SJSA1 (cell line): ENCODE measurements around the gene ENOX2. TPM values are rescaled to one million over a fixed set of nuclear protein-coding genes. Genes with fewer than 3 reads are reported as not detected.
A peak's percentile ranks its signal among the peaks of the same experiment; 100 is the strongest.

Experiments used
- DNase-seq, 2 experiments: peaks; one replicate each; pipeline ENCODE4 v3.0.0-alpha.2; 2015 to 2020; ENCODE audit warnings: low spot score in 2 of 2, low read depth in 1 of 2
- H3K27ac ChIP-seq: fragments of 250-450 bp; sonication (Bioruptor Pico); 2 replicates; pipeline ENCODE4 v1.5.1; 2020; ENCODE audit warnings: mild to moderate bottlenecking, moderate library complexity
- H3K27me3 ChIP-seq: fragments of 250-450 bp; sonication (Bioruptor Pico); replicated peaks from 2 replicates; pipeline ENCODE4 v1.5.1; 2020; ENCODE audit warnings: mild to moderate bottlenecking, moderate library complexity
- H3K36me3 ChIP-seq: fragments of 250-450 bp; sonication (Bioruptor Pico); 2 replicates; pipeline ENCODE4 v1.5.1; 2020; ENCODE audit warnings: mild to moderate bottlenecking
- H3K4me1 ChIP-seq: fragments of 250-450 bp; sonication (Bioruptor Pico); replicated peaks from 2 replicates; pipeline ENCODE4 v1.6.1; 2021; ENCODE audit warnings: mild to moderate bottlenecking
- H3K4me3 ChIP-seq: fragments of 250-450 bp; sonication (Bioruptor Pico); 2 replicates; pipeline ENCODE4 v1.5.1; 2020; ENCODE audit warnings: mild to moderate bottlenecking
- H3K9me3 ChIP-seq: fragments of 250-450 bp; sonication (Bioruptor Pico); replicated peaks from 2 replicates; pipeline ENCODE4 v1.5.1; 2020; ENCODE audit warnings: mild to moderate bottlenecking
- total RNA-seq: library from RNA; depleted of rRNA; stranded (reverse); fragments of >200 nt; shearing (Covaris generic); gene quantifications from 2 replicates; pipeline ENCODE4 v1.2.3, GENCODE V29; 2014

Gene ENOX2
- total RNA-seq, 1 experiment from 2014 or later = 12.5 TPM

DNA sequence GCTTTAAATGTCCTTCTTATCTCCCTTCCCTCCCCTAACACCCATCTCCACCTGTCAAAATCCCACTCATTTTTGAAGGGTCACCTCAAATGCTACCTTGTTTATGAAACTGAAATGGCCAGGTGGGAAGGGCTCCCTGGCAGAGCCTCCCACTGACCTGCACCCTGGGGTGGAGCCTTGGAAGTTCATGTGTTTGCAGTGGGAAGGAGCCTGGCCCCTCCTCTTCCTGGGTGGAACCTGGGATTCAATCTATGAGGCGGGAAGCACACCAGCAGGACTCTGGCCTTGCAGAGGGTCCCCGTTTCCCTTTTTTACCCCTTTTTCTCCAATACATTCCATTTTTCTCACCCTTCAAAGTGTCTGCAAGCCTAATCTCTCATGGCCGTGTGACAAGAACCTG, 197.4 kb downstream of the ENOX2 start:
- Histone ChIP-seq H3K4me3 (no peak overlapping the region), H3K4me1 (peaks cover 26% of the 10 kb centered on the region), H3K27ac (no peak overlapping the region), H3K27me3 (no peaks in the 10 kb centered on the region), H3K9me3 (no peaks in the 10 kb centered on the region), H3K36me3 (no peaks in the 10 kb centered on the region)
- DNase-seq = no peak

DNA sequence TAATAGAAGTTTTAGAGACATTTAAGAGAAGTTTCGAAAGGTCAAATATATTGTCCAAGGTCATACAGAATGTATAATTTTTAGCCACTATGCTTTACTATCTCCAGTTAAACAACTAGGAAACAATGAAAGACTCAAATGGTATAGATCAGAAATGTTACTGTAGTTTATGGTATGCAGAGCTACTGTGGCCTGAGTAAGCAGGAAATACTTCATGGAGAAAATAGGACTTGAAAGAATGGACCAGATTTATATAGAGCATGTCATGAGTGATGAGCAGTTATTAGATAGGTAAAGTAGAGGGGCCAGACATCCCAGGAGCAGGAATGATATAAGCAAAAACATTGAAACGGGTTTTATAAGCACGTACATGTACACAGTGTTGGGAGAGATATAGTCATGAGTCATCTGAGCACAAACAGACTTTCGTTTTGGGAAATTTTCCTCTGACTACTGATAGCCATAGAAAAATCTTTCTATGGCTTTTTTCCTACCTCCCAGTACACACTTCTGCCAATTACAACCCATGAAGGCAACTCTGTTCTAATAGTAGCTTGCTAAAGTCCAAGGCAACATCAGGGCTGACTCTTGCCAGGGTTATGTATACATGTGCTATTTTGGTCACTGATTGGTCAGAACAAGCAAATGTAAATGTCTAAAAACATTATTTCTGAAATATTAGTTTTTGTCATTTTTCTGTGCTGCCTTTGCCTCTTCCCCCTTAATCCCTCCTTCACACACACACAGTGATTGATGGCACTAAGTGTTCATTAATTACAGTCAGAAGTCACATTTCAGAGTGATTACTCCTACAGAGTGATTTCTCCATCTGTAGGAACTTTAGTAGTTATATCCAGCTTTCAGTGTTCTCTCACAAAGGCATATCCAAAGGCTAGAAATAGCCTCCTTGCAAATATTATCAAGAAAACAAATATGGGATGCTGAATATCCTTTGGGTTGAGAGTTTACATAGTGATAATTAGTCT, 198.7 kb downstream of the ENOX2 start:
- peak overlapping the region; percentile 54 for H3K27ac ChIP-seq
- H3K4me1 ChIP-seq = peaks cover 26% of the 10 kb centered on the region
- H3K4me3 ChIP-seq = no peak overlapping the region
- peak in 1 of 2 experiments; percentile 31 for DNase-seq
- H3K27me3 ChIP-seq = no peaks in the 10 kb centered on the region
- no peaks in the 10 kb centered on the region for H3K9me3 ChIP-seq
- H3K36me3 ChIP-seq = no peaks in the 10 kb centered on the region

DNA sequence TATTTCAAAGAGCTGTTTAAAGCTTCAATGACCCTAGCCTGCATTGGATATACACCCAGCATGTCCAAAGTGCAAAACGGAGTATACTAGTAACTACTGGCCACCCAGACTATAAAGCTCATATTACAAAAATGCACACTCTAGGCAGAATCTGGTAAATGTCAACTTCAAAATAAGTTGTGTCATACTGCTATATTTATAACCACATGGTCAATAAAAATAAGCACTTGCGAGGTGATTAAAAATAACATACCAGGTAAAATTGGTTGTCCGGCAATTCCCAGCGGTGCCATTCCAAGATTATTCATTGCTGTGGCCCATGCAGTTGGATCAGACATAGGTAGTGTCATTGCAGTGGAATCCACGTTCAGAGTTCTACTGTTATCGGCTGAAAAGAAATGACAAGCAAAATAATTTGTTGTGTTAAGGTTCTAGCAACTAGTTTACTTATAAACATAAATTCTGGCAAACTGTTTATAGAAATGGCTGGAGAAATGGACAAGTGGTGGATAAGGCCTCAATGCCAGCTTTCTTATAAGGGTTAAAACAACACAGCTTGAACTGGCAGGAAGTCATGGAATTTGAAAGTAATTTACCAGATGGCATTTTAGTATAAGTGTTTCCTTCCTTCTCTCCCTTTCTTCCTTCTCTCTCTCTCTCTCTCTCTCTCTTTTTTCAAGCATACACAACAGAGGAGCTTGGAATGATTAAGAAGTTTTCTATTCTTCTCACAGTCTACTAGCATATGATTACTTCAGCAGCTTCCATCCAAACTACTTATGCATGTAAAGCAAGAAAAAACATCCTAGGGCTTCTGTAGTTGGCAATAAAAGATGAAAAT, 199.9 kb downstream of the ENOX2 start:
- Histone ChIP-seq H3K4me3 (no peak overlapping the region), H3K27ac (peak overlapping the region; percentile 54), H3K27me3 (no peaks in the 10 kb centered on the region), H3K9me3 (no peaks in the 10 kb centered on the region), H3K36me3 (no peaks in the 10 kb centered on the region), H3K4me1 (peaks cover 26% of the 10 kb centered on the region)
- peak in 1 of 2 experiments; percentile 38 for DNase-seq

DNA sequence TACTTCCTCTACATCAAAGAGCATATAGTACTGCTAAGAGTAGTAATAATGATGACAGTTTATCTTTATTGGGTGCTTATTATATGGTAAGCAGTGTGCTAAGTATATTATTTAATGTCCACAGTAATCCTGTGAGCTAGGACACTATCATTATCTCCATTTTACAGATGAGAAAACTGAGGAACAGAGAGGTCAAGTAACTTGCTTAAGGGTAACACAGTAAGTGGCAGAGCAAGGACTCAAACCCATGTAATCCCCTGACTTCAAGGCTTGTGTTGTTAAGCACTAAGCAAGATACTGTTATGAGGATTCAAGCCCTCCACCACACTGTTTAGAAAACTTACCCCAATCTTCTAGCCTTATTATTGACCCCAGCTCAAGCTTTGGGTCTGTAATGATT, 202.4 kb downstream of the ENOX2 start:
- no peak overlapping the region for H3K4me3 ChIP-seq
- no peaks in the 10 kb centered on the region for H3K9me3 ChIP-seq
- no peaks in the 10 kb centered on the region for H3K27me3 ChIP-seq
- peaks cover 26% of the 10 kb centered on the region for H3K4me1 ChIP-seq
- H3K27ac ChIP-seq = no peak overlapping the region
- H3K36me3 ChIP-seq = no peaks in the 10 kb centered on the region
- no peak for DNase-seq

DNA sequence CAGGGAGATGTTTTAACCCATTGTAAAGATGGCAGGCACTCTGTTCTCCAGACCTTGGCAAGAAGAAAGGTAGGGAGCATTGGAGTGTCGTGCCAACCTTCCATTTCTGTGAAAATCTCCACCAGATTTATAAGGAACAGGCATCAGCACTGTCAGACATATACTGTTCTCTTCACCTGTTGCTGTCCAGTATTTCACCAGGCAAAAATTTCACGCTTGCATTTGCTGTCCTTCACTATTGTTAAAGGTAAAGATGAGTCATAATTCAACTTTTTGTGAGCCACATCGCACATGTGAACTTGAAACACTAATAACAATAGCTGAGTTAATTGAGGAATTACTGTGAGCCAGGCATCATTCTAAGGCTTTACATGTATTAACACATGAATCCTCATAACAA, 203.4 kb downstream of the ENOX2 start:
- Histone ChIP-seq H3K9me3 (no peaks in the 10 kb centered on the region), H3K27ac (no peak overlapping the region), H3K4me3 (no peak overlapping the region), H3K27me3 (no peaks in the 10 kb centered on the region), H3K36me3 (no peaks in the 10 kb centered on the region), H3K4me1 (peaks cover 23% of the 10 kb centered on the region)
- DNase-seq = no peak

DNA sequence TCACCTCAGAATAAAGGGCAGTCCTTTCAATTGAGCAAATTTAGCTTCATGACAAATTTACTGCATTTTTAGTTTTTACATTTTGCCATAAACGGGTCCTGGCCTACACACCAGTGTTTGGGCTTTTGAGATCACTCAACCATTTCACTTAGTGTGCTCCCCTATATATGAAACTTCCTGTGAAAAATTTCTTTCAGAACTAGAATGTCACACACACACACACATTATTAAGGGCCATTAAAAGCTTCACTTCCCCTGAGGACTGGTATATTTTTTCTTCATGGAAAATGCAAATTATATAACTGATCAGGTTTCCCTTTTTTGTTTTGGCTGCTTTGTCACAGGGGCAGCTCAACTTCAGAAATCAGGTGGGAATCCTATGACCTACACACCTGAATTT, 206.5 kb downstream of the ENOX2 start:
- DNase-seq = no peak
- Histone ChIP-seq H3K36me3 (no peaks in the 10 kb centered on the region), H3K27ac (no peak overlapping the region), H3K4me3 (no peak overlapping the region), H3K9me3 (no peaks in the 10 kb centered on the region), H3K4me1 (no peaks in the 10 kb centered on the region), H3K27me3 (no peaks in the 10 kb centered on the region)

DNA sequence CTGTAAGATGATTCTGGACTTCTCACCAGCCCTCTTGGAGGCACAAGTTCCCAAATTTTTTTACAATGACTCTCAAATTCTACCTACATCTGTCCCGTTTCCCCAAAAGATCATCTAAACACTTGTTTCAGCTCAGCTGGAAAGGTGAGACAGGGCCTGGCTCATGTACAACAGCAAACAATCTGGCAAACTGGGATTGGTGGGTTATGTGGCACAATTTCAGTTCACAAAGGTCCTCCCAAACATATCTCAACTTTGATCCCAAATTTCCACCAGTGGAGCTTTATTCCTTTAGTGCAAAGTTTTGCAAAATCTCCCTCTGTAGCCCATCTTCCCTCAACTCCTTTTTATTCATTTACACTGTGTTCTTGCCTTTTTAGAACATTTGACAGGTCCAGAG, 207.1 kb downstream of the ENOX2 start:
- H3K9me3 ChIP-seq = no peaks in the 10 kb centered on the region
- H3K27me3 ChIP-seq = no peaks in the 10 kb centered on the region
- no peak overlapping the region for H3K27ac ChIP-seq
- H3K4me3 ChIP-seq = no peak overlapping the region
- no peaks in the 10 kb centered on the region for H3K36me3 ChIP-seq
- no peaks in the 10 kb centered on the region for H3K4me1 ChIP-seq
- no peak for DNase-seq

DNA sequence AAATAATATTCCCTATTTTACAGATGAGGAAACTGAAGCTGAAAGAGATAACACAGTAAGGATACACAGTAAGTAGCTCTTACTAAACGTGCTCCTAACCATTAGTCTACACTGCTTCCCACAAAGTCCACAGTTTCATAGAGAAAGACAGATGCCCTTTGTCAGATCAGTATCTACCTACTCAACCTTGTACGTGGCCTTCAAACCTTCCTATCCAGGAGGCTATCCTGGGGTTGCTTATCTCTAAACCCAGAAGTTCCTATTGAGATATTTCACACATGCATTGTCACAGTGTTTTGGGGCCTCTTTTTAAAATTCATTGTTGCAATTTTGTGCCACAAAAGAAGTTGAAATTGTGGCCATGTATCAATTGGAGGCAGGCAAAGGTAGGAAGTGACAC, 208.0 kb downstream of the ENOX2 start:
- DNase-seq = no peak
- H3K36me3 ChIP-seq = no peaks in the 10 kb centered on the region
- no peaks in the 10 kb centered on the region for H3K9me3 ChIP-seq
- H3K27me3 ChIP-seq = no peaks in the 10 kb centered on the region
- no peak overlapping the region for H3K27ac ChIP-seq
- no peak overlapping the region for H3K4me3 ChIP-seq
- no peaks in the 10 kb centered on the region for H3K4me1 ChIP-seq

DNA sequence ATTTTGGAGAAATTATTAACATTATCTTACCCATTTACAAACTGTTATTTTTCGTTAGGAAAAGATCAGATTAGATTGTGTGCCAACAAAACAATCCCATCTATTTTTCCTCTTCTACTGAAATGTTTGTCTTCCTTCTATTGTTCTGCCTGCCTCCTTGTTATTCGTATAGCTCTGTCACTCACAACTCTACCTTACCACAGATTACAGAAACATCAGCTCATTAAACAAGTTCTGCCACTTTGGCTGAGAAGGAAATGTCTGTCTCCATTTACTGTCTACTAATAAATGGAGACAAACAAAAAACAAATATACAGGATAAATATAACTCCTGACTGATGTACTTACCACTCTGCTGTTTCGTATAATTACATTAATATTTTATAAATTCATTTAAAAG, 211.4 kb downstream of the ENOX2 start:
- Histone ChIP-seq H3K36me3 (no peaks in the 10 kb centered on the region), H3K4me1 (no peaks in the 10 kb centered on the region), H3K4me3 (no peak overlapping the region), H3K27me3 (no peaks in the 10 kb centered on the region), H3K27ac (no peak overlapping the region), H3K9me3 (no peaks in the 10 kb centered on the region)
- DNase-seq = no peak

DNA sequence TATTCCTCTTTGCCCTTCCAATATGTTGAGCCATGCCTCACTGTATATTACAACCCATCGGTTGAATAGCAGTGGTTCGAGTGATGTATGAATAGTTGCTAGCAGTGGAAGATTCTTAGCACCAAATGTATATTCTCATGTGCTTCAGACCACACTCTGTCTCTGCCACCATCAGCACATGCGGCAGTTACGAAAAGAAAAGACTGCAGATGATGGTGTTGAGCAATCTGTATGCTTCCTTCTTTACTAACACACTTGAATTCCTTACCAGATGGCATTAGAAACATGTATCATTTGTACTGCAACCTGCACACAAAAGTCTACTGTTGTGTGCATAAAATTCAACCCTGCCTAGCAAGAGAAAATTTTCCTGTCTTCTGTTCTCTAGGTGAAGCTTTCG, 214.6 kb downstream of the ENOX2 start:
- no peak overlapping the region for H3K4me3 ChIP-seq
- no peak overlapping the region for H3K27ac ChIP-seq
- H3K9me3 ChIP-seq = no peaks in the 10 kb centered on the region
- H3K27me3 ChIP-seq = no peaks in the 10 kb centered on the region
- no peak for DNase-seq
- no peaks in the 10 kb centered on the region for H3K36me3 ChIP-seq
- H3K4me1 ChIP-seq = peaks cover under 1% of the 10 kb centered on the region

DNA sequence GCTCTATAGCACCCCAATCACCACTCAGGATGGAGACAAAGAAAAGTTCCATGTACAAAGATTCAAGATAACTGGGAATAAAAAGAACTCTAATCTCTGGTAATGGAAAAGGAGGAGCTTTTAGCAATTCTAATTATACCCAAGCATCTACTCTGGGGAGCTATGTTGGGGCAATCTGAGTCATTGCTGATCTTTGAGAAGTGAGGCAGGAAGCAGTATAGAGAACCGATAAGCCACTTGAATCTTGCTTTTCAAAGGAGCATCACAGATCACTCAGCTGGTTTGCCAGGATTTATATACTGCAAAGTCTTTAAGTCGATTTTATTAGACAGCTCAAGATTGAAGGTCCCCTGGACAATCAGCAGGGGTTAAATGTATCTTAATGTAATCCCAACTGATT, 220.0 kb downstream of the ENOX2 start:
- H3K27ac ChIP-seq = peak overlapping the region; percentile 76
- no peak for DNase-seq

DNA sequence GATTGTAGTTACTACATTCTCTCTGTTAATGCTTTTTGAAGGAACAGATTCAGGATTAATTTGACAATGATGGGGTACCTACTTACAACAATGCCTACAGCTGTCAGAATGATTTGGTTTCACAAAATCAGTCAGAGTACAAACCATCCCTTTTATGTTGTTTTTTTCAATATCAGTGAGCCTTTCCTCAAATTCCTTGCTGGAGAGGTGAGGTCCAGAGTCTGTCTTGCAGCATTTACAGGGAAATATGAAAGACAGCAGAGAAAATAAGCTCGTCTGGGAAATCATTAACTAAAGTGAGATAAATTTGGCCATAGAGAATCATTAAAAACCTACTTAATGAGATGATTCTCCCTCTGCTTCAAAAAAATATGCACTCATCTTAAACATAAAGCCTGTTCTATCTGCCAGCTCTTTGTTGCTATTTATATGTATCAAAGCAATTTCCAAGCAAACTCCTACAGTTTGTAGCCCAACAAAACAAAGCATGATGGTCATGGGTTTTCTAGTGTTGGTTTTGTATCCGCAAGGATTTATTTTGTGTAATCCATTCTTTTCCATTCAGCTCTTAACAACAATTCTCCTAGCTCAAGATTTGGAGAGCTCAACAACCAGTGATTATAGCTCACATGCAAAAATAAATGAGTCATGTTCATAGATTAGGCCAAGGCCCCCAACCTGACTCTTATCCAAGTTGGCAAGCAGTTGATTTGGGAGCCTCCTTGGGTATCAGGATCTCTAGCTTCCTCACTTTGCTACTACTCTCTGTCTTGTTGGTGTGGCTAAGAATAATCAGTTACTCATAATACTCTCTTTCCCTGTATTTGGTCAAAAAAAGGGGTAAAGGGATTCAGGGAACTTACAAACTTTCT, 222.6 kb downstream of the ENOX2 start:
- Histone ChIP-seq H3K36me3 (no peaks in the 10 kb centered on the region), H3K27me3 (no peaks in the 10 kb centered on the region), H3K9me3 (no peaks in the 10 kb centered on the region), H3K27ac (no peak overlapping the region), H3K4me1 (peaks cover 16% of the 10 kb centered on the region), H3K4me3 (no peak overlapping the region)
- DNase-seq = no peak

More for the DNA sequence above, 220.0 kb downstream of the ENOX2 start:
- peaks cover 16% of the 10 kb centered on the region for H3K4me1 ChIP-seq
- H3K27me3 ChIP-seq = no peaks in the 10 kb centered on the region
- H3K4me3 ChIP-seq = no peak overlapping the region
- no peaks in the 10 kb centered on the region for H3K9me3 ChIP-seq
- no peaks in the 10 kb centered on the region for H3K36me3 ChIP-seq

DNA sequence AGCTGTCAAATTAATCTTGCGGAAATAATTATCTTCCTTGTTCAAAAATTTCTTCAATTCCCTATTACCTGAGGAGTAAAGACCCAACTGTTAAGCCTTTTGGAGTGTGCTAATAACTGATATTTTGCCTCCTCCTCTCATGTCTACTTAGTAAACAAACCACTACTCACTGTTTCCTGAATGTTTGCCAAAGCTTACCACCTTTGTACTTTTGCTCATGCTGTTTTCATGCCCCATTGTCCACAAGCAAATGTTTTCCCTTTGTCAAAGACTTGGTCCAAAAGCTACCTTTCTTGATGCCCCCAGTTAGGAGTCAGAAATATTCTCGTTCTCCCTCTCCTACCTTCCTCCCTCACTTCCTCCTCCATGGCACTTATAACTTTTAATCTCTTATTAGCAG, 226.1 kb downstream of the ENOX2 start:
- no peaks in the 10 kb centered on the region for H3K9me3 ChIP-seq
- no peak overlapping the region for H3K27ac ChIP-seq
- H3K4me3 ChIP-seq = no peak overlapping the region
- no peak for DNase-seq
- no peaks in the 10 kb centered on the region for H3K27me3 ChIP-seq
- H3K36me3 ChIP-seq = no peaks in the 10 kb centered on the region
- H3K4me1 ChIP-seq = 0 out of 2 replicates have a peak, but pooled peaks cover 3% of the 10 kb centered on the region
